SK-N-SH treated with all-trans-retinoic acid at 6 μM for 48 hours (cell line): ENCODE results near the gene MKI67.

Experiments
- ATAC-seq: fragments of 200-7000 bp; cut with Tn5 transposase; 3 replicates; pipeline ENCODE4 v1.9.1; 2020; ENCODE audit warnings: mild to moderate bottlenecking, moderate library complexity
- BACH2 ChIP-seq: fragments of 250-450 bp; sonication (Bioruptor Pico); IDR thresholded peaks from 2 replicates; pipeline ENCODE4 v1.9.0; 2021; ENCODE audit warnings: mild to moderate bottlenecking, borderline replicate concordance
- CSDC2 ChIP-seq: fragments of 250-450 bp; sonication (Bioruptor Pico); IDR thresholded peaks from 2 replicates; pipeline ENCODE4 v1.5.0; 2020; ENCODE audit warnings: mild to moderate bottlenecking, moderate library complexity
- ESRRG ChIP-seq: fragments of 250-450 bp; sonication (Bioruptor Pico); IDR thresholded peaks from 2 replicates; pipeline ENCODE4 v1.6.1; 2021; ENCODE audit warnings: mild to moderate bottlenecking
- GLIS3 ChIP-seq: fragments of 250-450 bp; sonication (Bioruptor Pico); IDR thresholded peaks from 2 replicates; pipeline ENCODE4 v1.5.0; 2020; ENCODE audit warnings: mild to moderate bottlenecking, moderate library complexity
- ISL1 ChIP-seq: fragments of 250-450 bp; sonication (Bioruptor Pico); IDR thresholded peaks from 2 replicates; pipeline ENCODE4 v2.1.2; 2022; ENCODE audit warnings: mild to moderate bottlenecking, moderate library complexity
- OSR1 ChIP-seq: fragments of 250-450 bp; sonication (Bioruptor Pico); IDR thresholded peaks from 2 replicates; pipeline ENCODE4 v1.8.0; 2022; ENCODE audit warnings: moderate library complexity, mild to moderate bottlenecking, inconsistent platforms
- PPARA ChIP-seq: fragments of 250-450 bp; sonication (Bioruptor Pico); IDR thresholded peaks from 2 replicates; pipeline ENCODE4 v1.5.0; 2020; ENCODE audit warnings: mild to moderate bottlenecking, borderline replicate concordance
- SNAI2 ChIP-seq: fragments of 250-450 bp; sonication (Bioruptor Pico); IDR thresholded peaks from 2 replicates; pipeline ENCODE4 v1.5.0; 2020; ENCODE audit warnings: mild to moderate bottlenecking, moderate library complexity
- TOX ChIP-seq: fragments of 250-450 bp; sonication (Bioruptor Pico); IDR thresholded peaks from 2 replicates; pipeline ENCODE4 v1.8.0; 2021; ENCODE audit warnings: mild to moderate bottlenecking, moderate library complexity, borderline replicate concordance
- ZC3H10 ChIP-seq: fragments of 250-450 bp; sonication (Bioruptor Pico); IDR thresholded peaks from 2 replicates; pipeline ENCODE4 v1.5.1; 2021; ENCODE audit warnings: mild to moderate bottlenecking, moderate library complexity
- ZFP3 ChIP-seq: fragments of 250-450 bp; sonication (Bioruptor Pico); IDR thresholded peaks from 2 replicates; pipeline ENCODE4 v1.5.0; 2020; ENCODE audit warnings: mild to moderate bottlenecking, moderate library complexity
- ZFP30 ChIP-seq: fragments of 450-650 bp; formaldehyde crosslinking; IDR thresholded peaks from 2 replicates; pipeline ENCODE4 v1.5.0; 2022; ENCODE audit warnings: mild to moderate bottlenecking, moderate library complexity
- ZNF565 ChIP-seq: fragments of 450-650 bp; formaldehyde crosslinking; conservative IDR thresholded peaks from 2 replicates; pipeline ENCODE4 v1.5.0; 2020; ENCODE audit warnings: low read depth, mild to moderate bottlenecking, moderate library complexity
- ZNF8 ChIP-seq: fragments of 450-650 bp; formaldehyde crosslinking; IDR thresholded peaks from 2 replicates; pipeline ENCODE4 v1.5.0; 2020; ENCODE audit warnings: mild to moderate bottlenecking, moderate library complexity
- TF ChIP-seq, protein P1 (sequence below): fragments of 250-450 bp; sonication (Bioruptor Pico); IDR thresholded peaks from 2 replicates; pipeline ENCODE4 v1.5.0; 2020; ENCODE audit warnings: mild to moderate bottlenecking, moderate library complexity
- TF ChIP-seq, protein P2 (sequence below): fragments of 250-450 bp; sonication (Bioruptor Pico); IDR thresholded peaks from 2 replicates; pipeline ENCODE4 v1.5.1; 2021; ENCODE audit warnings: mild to moderate bottlenecking, moderate library complexity
- TF ChIP-seq, protein P3 (sequence below): fragments of 250-450 bp; sonication (Bioruptor Pico); IDR thresholded peaks from 2 replicates; pipeline ENCODE4 v1.8.0; 2021; ENCODE audit warnings: low read depth, mild to moderate bottlenecking, moderate library complexity, borderline replicate concordance
- TF ChIP-seq, protein P4 (sequence below): fragments of 250-450 bp; sonication (Bioruptor Pico); IDR thresholded peaks from 2 replicates; pipeline ENCODE4 v1.8.0; 2020; ENCODE audit warnings: mild to moderate bottlenecking, moderate library complexity, borderline replicate concordance

The MKI67 gene

DNA sequence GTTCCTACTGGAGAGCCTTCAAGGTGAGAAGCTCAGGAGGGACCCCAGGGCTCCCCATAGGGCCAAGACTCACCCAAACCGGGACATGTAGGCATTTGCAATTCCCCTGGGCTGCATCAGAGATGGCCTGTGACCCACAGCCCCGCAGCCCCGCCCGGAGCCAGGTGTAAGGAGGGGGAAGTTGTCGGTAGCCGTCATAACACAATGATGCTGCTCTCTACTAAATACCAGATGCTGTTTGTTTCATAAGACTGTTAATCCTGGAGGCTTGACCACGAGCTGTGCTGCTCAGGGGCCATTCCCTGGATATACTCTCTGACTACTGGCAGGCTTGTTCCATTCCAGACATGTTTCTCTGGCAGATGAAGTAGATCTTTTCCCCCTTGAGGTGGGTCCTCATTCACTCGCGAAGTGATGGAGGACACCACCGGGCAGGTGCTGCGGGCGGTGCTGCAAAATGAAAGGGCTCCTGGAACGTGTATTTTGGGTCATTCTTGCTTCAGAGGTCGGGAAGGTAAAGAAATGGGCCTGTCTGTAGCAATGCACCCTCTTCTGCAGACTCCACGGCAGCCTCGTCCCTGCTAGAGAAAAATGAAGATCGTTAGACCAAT lies 61.1 kb downstream of the MKI67 start:
- no peak for ATAC-seq
- TF ChIP-seq CSDC2, result no peak
- no peak for TF ChIP-seq ZNF8
- no peak for TF ChIP-seq PPARA (CRISPR knock-in tag)
- no peak for TF ChIP-seq ESRRG (CRISPR knock-in tag)
- TF ChIP-seq TOX, result no peak
- TF ChIP-seq GLIS3 (CRISPR knock-in tag), result no peak
- TF ChIP-seq, protein P1, sequence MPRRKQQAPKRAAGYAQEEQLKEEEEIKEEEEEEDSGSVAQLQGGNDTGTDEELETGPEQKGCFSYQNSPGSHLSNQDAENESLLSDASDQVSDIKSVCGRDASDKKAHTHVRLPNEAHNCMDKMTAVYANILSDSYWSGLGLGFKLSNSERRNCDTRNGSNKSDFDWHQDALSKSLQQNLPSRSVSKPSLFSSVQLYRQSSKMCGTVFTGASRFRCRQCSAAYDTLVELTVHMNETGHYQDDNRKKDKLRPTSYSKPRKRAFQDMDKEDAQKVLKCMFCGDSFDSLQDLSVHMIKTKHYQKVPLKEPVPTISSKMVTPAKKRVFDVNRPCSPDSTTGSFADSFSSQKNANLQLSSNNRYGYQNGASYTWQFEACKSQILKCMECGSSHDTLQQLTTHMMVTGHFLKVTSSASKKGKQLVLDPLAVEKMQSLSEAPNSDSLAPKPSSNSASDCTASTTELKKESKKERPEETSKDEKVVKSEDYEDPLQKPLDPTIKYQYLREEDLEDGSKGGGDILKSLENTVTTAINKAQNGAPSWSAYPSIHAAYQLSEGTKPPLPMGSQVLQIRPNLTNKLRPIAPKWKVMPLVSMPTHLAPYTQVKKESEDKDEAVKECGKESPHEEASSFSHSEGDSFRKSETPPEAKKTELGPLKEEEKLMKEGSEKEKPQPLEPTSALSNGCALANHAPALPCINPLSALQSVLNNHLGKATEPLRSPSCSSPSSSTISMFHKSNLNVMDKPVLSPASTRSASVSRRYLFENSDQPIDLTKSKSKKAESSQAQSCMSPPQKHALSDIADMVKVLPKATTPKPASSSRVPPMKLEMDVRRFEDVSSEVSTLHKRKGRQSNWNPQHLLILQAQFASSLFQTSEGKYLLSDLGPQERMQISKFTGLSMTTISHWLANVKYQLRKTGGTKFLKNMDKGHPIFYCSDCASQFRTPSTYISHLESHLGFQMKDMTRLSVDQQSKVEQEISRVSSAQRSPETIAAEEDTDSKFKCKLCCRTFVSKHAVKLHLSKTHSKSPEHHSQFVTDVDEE (CRISPR knock-in tag), result no peak
- no peak for TF ChIP-seq OSR1 (CRISPR knock-in tag)
- TF ChIP-seq, protein P2, sequence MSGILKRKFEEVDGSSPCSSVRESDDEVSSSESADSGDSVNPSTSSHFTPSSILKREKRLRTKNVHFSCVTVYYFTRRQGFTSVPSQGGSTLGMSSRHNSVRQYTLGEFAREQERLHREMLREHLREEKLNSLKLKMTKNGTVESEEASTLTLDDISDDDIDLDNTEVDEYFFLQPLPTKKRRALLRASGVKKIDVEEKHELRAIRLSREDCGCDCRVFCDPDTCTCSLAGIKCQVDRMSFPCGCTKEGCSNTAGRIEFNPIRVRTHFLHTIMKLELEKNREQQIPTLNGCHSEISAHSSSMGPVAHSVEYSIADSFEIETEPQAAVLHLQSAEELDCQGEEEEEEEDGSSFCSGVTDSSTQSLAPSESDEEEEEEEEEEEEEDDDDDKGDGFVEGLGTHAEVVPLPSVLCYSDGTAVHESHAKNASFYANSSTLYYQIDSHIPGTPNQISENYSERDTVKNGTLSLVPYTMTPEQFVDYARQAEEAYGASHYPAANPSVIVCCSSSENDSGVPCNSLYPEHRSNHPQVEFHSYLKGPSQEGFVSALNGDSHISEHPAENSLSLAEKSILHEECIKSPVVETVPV (CRISPR knock-in tag), result no peak
- TF ChIP-seq ISL1 (CRISPR knock-in tag), result no peak
- TF ChIP-seq, protein P3, sequence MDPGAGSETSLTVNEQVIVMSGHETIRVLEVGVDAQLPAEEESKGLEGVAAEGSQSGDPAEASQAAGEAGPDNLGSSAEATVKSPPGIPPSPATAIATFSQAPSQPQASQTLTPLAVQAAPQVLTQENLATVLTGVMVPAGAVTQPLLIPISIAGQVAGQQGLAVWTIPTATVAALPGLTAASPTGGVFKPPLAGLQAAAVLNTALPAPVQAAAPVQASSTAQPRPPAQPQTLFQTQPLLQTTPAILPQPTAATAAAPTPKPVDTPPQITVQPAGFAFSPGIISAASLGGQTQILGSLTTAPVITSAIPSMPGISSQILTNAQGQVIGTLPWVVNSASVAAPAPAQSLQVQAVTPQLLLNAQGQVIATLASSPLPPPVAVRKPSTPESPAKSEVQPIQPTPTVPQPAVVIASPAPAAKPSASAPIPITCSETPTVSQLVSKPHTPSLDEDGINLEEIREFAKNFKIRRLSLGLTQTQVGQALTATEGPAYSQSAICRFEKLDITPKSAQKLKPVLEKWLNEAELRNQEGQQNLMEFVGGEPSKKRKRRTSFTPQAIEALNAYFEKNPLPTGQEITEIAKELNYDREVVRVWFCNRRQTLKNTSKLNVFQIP, result no peak
- TF ChIP-seq, protein P4, sequence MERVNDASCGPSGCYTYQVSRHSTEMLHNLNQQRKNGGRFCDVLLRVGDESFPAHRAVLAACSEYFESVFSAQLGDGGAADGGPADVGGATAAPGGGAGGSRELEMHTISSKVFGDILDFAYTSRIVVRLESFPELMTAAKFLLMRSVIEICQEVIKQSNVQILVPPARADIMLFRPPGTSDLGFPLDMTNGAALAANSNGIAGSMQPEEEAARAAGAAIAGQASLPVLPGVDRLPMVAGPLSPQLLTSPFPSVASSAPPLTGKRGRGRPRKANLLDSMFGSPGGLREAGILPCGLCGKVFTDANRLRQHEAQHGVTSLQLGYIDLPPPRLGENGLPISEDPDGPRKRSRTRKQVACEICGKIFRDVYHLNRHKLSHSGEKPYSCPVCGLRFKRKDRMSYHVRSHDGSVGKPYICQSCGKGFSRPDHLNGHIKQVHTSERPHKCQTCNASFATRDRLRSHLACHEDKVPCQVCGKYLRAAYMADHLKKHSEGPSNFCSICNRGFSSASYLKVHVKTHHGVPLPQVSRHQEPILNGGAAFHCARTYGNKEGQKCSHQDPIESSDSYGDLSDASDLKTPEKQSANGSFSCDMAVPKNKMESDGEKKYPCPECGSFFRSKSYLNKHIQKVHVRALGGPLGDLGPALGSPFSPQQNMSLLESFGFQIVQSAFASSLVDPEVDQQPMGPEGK (CRISPR knock-in tag), result no peak
- no peak for TF ChIP-seq ZNF565
- TF ChIP-seq SNAI2 (CRISPR knock-in tag), result no peak
- no peak for TF ChIP-seq ZFP30 (CRISPR knock-in tag)
- no peak for TF ChIP-seq BACH2 (CRISPR knock-in tag)
- TF ChIP-seq ZC3H10 (CRISPR knock-in tag), result no peak

DNA sequence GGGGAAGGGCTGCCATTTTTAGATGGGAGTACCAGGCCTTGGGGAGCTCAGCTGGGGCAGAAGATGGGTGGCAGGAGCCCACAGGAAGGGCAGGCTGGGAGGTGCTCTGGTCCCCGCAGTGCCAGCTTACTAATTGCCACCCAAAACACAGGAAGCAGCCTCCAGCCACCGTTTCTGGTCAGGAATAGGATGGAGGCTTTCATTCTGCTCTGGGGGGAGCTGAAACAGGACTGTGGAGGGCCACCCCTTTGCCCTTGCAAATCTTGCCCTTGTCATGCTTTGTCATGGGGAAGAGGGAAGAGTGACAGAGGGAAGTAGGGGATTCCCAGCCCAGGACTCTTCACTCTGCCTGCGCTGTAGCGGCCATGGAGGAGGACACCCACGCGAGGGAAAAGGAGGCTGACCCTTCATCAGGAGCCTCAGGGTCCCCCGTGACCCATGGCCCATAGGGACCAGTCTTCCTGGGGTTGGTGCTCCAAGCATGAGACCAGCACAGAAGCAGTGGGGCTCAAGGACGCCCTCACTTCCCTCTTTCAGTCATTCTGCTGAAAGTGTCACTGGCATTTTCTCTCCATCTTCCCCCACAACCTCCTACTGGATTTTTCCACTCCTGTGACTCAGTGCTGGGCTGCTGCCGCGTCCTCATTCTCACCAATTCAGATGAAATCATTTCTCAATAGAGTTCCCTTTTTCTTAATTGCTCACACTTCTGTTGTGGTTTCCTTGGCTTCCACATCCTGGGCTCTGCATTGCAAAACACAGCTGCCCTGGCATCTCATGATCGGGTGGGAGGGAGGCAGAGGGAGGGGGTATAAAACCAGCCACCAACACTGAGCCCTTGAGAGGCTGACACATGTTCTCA lies 61.9 kb downstream of the MKI67 start:
- TF ChIP-seq, protein P2 (CRISPR knock-in tag), result no peak
- TF ChIP-seq ZFP3 (CRISPR knock-in tag) (no peak), ESRRG (CRISPR knock-in tag) (no peak), ZFP30 (CRISPR knock-in tag) (no peak), TOX (no peak)
- TF ChIP-seq, protein P4 (CRISPR knock-in tag), result no peak

More for the DNA sequence above, 61.9 kb downstream of the MKI67 start:
- no peak for ATAC-seq
